GM12873 (cell line): ENCODE results near the gene ST8SIA2.

Experiments
- TF ChIP-seq, protein P1 (sequence below): IDR thresholded peaks from 2 replicates; pipeline ENCODE4 v1.5.1; 2012; ENCODE audit warnings: low read depth, mild to moderate bottlenecking, moderate library complexity, low read length, control low read depth; ENCODE audit not compliant: insufficient read depth; ENCODE audit errors: missing control alignments

The ST8SIA2 gene

DNA sequence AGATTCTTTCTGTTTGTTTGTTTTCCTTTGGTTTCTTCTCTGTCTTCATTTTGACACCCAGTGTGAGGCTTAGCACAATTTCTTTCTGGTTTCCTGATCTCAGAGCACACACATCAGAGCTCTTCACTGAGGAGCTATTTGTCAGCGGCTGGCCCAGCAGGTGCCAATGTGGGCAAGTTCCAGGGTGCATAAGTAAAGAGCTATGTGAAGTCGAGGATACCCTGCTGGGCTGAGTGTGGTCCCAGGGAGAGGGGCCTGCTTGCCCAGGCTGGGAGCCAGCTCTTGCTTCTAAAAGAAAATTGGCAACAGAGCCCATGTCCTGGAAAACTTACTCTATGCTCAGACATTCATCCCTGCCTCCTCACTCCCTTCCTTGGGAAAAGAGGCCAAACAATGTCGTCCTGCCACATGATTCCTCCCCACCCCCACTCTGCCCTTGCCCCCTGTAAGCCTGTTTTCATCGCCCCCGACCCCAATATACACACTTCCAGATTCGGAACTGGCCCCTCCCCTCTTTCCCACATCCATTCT is 101.2 kb downstream of the ST8SIA2 start:
- TF ChIP-seq, protein P1, sequence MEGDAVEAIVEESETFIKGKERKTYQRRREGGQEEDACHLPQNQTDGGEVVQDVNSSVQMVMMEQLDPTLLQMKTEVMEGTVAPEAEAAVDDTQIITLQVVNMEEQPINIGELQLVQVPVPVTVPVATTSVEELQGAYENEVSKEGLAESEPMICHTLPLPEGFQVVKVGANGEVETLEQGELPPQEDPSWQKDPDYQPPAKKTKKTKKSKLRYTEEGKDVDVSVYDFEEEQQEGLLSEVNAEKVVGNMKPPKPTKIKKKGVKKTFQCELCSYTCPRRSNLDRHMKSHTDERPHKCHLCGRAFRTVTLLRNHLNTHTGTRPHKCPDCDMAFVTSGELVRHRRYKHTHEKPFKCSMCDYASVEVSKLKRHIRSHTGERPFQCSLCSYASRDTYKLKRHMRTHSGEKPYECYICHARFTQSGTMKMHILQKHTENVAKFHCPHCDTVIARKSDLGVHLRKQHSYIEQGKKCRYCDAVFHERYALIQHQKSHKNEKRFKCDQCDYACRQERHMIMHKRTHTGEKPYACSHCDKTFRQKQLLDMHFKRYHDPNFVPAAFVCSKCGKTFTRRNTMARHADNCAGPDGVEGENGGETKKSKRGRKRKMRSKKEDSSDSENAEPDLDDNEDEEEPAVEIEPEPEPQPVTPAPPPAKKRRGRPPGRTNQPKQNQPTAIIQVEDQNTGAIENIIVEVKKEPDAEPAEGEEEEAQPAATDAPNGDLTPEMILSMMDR = no peak

DNA sequence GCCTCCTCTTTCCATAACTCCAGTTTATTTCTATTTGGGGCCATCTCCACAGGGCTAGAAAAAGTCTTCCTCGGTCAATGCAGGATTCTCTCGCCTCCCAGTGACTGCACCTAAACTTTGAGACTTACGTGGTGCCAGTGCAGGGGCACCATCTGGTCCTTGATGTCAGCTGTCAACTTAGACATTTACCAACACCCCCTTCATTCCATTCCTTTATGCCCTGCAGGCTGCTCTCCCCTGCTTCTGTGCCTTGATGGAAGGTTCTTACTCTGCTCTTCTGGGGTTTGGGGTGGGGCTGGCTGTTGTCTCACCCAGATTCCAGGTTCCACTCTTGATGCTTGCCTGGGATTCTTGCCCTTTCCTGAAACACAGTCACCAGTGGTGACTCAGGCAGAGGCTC is 101.8 kb downstream of the ST8SIA2 start:
- TF ChIP-seq, protein P1 = no peak

DNA sequence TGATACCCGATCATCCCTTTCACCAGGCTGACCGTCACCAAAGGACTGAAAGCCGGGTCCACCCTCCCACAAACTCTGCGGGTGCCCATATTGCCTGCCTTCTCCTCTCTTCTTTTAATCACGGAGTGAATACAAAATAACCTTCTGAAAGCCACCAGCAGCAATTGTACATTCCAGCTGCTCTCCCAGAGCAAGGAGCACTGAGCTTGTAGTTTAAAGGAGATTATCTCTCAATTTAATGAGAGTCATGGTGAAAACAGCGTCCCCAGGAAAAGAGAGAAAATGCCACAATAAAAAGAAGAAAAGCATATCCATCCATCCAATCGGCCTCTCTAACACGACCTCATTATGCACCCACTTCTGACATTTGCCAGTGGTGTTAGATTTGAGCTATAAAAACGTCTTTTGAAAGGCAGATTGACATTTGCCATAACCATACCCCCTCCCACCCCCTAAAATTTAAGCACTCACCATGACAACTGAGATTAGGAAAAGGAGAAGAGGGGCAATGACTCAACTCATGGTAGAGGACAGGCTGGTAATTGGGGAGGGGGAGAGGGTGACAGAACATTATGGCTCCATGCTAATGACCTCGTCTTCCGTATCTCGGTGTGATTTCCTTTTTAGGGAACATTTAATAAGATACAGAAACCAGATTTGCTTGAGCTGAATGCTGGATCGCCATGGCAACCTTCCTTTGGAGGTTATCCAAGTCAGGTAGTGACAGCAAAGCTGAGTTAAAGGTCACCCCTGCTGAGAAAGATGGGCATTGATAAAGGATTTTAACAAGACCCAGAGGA is 106.2 kb downstream of the ST8SIA2 start:
- TF ChIP-seq, protein P1 = no peak

DNA sequence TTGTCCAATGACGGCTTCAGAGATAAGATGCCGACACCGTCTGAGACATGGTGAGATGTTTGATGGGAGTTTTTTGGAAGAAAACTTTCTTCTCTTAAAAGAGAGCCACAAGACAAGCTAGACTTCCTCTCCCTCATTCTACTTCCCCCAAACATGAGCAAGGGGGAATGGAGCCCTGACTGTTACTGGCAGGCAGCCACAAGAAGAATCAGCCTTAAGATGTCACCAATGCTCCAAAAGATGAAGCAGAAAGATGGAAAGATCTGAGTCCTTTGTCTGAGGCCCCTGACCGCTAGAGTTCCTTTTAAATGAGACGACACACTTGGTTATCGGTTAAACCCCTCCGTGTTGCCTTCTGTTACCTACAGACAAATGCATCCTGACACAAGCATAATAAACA is 108.7 kb downstream of the ST8SIA2 start:
- TF ChIP-seq, protein P1 = no peak

DNA sequence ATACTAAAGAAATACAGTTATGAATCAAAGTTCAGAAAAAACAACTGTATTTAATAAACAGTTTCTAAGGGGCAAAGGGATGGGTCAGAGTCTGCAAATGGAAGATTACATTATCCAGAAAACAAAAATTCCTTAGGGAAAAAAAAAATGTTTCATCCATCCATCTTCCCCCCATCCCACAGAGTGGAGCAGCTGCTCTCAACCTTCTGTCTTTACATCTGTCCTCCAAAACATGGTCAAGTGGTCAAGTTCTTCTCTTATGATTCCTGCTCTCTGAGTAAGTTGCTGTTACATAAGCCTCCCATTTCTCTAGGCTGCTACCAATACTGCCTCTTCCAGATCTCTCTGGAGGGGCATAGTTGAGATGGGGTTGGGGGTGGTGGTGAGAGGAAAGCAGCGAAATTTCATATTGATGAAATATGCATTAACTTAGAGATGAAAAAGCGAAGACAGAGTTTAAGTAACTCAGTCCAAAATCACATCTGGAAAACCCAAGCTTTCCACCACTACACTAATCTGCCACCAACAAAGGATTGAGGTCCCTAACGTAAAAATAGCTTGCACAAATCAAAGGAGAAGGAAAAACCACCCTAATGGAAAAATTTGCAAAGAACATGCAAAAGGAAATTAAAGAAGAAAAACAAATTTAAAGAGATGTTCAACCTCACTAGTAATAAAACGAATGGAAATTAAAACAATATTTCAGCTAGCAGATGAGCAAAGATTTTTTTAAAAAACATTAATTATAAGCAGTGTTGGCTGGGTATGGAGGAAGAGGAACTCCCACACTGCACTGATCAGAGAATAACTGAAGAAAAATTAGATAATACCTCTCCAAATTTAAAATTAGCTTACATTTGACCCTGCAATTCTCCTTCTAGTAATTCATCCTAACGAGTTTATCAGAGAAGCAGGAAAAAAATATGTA is 109.5 kb downstream of the ST8SIA2 start:
- TF ChIP-seq, protein P1 = no peak

DNA sequence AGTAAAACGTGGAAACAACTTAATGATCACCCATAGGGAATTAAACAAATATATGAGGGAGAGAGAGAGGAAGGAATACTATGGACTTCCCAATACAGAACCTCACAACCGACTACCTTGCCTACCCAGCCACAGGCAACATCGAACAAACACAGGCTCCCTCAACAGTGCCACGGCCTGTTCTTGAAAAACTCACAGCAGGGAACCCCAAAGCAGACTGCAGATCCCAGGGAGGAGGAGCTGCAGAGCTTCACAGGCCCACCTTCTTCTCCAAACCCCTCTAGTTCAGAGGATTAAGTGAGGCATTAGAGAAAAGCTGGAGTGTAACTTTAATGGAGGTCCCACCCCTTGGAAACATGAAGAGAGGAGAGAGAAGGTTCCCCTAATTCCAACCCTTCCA is 110.2 kb downstream of the ST8SIA2 start:
- TF ChIP-seq, protein P1 = no peak

DNA sequence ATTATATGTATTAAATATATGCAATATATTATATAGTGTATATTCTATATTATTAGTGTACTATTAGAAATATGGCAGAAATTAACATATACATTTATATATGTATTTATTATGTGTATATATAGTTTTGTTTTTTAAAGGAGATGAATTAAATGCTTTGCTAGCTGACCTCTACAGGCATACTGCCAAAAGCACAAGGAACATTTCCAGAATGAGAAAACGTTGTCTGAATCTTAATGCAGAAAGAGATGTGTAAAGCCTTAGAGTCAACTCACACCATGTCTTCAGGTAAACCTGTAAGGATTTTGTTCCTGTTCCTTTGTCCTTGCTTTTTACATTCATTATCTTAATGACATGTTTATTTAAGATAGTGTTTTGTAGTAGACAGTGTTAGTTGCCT is 111.9 kb downstream of the ST8SIA2 start:
- TF ChIP-seq, protein P1 = no peak
